Measurements from ENCODE around the gene PRKCI.

DNA sequence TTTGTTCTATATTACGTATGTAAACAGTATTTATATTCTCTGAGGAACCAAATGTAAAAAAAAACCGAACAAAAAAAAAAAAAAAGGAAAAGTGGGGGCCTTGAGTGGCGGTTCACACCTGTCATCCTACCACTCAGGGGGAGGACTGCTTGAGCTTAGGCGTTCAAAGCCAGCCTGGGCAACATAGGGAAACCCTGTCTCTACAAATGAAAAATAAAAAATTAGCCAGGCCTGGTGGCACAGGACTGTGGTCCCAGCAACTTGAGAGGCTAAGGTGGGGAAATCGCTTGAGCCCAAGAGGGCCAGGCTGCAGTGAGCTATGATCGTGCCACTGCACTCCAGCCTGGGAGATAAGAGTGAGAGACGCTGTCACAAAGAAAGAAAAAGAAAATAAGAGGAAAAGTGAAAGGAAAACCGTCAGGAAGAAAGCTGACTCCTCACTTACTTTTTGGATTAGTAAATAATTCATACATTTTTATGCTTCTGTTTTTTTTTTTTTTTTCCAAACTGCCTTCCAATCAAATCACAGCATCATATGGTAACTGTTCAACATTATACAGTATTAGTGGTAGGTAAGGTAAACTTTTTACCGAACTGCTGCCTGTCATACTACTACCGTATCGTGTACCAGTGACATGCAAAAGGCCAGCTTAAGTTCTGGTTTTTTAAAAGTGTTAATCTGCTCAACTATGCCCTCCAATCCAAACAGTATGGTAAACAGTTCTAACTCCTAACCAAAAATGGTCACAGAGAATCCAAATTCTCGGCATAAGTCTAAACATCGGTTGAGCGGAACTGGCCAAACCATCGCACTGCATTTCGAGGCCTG, 41.9 kb upstream of the PRKCI start:
- no peak for TF ChIP-seq EZH2phosphoT487 (conservative IDR thresholded peaks at IDR 0.05; ENCODE audit: low read length)
- TF ChIP-seq, protein P1, sequence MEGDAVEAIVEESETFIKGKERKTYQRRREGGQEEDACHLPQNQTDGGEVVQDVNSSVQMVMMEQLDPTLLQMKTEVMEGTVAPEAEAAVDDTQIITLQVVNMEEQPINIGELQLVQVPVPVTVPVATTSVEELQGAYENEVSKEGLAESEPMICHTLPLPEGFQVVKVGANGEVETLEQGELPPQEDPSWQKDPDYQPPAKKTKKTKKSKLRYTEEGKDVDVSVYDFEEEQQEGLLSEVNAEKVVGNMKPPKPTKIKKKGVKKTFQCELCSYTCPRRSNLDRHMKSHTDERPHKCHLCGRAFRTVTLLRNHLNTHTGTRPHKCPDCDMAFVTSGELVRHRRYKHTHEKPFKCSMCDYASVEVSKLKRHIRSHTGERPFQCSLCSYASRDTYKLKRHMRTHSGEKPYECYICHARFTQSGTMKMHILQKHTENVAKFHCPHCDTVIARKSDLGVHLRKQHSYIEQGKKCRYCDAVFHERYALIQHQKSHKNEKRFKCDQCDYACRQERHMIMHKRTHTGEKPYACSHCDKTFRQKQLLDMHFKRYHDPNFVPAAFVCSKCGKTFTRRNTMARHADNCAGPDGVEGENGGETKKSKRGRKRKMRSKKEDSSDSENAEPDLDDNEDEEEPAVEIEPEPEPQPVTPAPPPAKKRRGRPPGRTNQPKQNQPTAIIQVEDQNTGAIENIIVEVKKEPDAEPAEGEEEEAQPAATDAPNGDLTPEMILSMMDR (IDR thresholded peaks at IDR 0.05; ENCODE audit: insufficient read depth, low read length, poor library complexity, severe bottlenecking) = no peak
